Stimulated activated CD8-positive, alpha-beta memory T cell treated with anti-CD3 and anti-CD28 coated beads, Interleukin-15, amount 100 ng/mL, for 4 hours (primary cell): ENCODE results near the gene HSPE1.
"Not testable (repeated sequence)": the region's sequence is repeated elsewhere in the genome, so short reads cannot be mapped to it uniquely, and the experiment has no call there.

ENCODE experiments used
- DNase-seq, 2 donors: peaks; one replicate each; pipeline ENCODE4 v3.0.0-alpha.2; 2020; ENCODE audit warnings: low read depth in 2 of 2

HSPE1 gene

DNA sequence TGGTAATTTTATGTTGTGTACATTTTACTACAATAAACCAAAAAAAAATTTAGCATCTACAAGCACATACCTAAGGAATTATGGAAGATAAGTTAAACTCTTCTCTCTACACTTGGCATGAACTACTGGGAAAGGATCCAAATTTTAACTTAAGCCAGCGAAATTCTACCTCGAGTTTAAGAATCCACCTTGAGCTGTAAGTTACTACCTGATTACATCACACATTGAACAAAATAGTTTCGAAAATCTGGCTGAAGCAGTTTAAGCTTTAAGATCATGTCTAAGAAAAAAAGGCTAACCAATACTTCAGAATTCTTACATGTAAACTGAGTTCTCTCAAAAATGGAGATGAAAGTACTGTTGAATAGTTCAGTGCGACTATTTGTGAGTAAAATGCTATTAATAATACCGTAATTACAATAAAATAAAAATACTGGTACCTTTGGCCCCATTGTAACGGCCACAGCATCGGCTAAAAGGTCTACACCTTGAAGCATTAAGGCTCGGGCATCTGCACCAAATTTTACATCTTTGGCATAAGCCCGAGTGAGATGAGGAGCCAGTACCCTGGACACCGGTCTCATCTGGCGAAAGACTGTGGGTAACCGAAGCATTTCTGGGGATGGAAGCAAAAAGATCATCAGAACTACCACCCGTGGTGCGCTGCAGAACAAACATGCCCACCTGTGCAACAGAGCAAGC lies 1.8 kb upstream of the HSPE1 start:
- DNase-seq: no peak

DNA sequence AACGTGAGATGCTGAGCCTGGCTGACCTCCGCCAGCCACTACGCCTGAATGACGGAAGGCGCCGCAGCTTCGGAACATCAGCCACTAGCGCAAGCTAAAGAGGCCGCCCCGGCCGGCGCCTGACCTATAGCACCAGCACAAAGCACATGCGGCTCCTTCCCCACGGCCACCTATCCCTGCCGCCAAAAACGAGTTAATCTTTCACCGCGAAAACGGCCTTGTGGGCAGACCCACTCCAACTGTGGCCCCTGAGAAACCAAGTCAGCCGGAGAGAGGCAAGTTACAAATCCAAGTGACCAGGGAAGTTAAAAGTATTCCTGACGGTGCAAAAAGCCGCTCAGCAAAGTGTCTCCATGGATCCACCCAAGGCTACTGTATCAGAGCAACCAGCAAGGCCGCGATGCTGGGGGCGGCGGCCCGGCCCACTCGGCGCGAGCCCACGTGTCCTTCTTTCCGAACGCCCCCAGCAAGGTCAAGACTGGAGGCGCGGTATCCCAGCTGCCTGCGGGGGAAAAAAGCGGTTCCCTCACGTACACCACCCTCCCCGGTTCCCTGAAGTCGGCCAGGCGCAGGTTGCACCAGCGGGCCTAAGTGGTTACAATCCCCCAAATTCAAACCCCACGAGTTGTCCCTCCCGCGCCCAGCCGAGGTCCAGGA lies 1.1 kb upstream of the HSPE1 start:
- DNase-seq: peak; percentile 34 to 41

DNA sequence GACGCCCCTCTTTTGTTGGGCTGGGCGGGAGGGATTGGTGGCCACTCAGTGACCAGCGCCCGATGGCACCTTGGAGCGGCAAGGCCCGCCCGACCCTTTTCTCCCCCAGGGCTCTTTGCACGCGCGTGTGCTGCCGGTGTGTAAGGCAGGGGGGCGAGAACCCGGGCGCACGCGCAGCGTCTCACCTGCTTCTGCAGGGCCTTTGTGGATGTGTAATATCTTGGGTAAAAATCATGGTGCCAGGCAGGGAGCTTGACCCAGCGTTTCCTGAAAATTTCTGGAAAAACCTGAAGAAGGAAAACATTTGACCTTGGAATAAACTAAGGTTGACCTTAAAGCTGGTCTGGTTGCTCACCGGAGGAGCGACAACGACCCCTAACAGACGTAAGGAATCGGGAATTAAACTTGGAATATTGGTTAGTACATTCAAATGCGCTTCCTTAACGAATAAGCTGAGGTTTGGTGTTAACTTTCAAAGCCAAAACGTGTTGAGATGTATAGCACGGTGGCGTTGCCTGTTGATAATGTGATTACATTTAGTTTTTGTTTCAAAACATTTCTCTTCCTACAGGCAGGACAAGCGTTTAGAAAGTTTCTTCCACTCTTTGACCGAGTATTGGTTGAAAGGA lies 438 bp downstream of the HSPE1 start:
- no peak for DNase-seq

DNA sequence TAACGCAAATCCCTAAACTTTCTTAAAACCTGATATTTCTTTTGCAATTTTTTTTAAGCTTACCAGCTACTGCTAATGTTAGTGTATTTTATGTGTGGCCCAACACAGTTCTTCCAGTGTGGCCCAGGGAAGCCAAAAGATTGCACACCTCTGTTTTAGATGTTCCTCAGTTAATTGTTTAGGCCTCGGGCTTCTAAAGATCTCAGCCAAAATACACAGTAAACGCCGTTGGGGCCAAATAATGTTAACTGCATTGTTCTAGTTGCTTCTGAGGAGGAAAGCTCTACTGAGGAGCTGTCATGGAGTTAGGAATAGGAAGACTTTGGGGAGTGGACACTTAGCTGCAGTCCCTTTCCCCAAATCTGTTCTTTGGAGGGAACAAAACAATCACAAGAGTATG lies 2.0 kb downstream of the HSPE1 start:
- DNase-seq: no peak

DNA sequence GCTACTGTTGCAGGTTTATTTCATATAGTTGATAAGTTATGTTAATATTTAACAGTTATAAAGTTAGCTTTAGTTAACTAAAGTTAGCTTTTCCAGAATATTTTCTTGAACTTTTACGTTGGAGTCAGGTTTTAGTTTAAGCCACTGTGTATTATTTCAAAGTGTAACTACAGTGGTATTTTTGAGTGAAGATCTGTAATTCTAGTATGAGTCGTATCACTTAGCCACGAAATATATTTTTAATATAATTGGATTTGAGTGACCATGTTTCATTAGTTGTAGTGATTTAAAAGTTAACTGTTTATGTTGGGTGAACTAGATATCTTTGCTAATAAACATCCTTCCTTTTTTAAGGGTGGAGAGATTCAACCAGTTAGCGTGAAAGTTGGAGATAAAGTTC lies 2.5 kb downstream of the HSPE1 start:
- DNase-seq: no peak

DNA sequence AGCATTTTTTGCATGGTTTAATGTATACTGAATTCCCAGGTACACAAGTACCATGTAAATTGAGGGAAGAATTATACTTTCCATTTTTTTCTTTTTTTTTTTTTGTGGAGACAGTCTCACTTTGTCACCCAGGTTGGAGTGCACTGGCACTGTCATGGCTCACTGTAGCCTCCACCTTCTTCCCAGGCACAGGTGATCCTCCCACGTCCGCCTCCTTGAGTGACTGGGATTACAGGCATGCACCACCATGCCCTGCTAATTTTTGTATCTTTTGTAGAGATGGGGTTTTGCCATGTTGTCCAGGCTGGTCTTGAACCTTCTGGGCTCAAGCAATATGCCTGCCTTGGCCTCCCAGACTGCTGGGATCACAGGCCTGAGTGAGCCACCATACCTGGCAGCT lies 3.8 kb downstream of the HSPE1 start:
- DNase-seq: no peak

DNA sequence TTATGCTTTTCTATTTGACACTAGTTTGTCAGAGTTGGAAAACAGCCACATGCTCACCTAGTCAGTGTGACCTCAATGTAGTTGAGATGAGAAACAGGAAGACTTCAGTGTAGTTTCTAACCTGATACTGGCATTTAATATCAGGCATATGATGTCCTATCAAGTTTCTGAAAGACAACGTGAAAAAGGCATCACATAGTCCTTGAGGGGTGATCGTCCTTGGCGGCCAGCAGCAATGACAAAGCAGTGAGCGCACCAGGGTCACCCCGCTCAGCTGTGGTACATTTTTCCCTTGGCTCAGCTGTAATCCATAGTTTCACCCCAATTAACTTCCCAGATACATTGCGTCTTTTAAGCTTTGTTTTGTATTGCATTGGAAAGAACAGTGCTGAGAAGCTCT lies 4.3 kb downstream of the HSPE1 start:
- no peak for DNase-seq

DNA sequence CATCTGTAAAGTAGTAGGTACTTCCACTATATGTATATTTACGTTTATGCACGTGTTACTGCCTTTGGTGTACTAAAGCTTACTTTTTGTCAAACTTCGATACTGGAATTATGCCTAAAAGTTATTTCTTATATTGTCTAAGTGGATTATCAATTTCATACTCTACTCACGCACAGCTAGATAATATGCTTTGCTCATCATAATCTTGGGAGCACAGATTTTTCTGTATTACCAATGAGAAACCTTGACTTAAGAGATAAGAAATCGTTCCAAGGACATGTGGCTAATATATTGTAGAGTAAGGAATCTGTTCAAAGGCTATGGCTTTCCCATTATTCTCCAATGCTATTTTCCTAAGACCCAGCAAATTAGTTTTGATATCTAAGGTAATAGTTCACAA lies 6.5 kb downstream of the HSPE1 start:
- no peak for DNase-seq

DNA sequence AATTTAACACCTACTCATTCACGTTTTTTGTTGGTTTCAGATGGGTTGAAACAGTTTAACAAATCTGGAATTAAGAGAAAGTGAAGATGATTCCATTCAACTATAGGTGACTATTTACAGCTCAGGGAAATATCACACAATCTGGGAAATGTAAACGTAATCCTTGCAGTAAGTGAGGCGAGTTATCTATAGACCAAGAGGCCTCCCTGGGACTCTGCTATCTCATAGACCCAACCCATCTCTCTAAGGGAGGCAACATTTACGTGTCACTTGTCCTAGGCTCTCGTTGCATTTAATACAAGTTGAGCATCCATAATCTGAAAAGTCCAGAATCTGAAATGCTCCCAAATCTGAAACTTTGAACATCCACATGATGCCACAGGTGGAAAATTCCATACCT lies 13.7 kb downstream of the HSPE1 start:
- DNase-seq: no peak

DNA sequence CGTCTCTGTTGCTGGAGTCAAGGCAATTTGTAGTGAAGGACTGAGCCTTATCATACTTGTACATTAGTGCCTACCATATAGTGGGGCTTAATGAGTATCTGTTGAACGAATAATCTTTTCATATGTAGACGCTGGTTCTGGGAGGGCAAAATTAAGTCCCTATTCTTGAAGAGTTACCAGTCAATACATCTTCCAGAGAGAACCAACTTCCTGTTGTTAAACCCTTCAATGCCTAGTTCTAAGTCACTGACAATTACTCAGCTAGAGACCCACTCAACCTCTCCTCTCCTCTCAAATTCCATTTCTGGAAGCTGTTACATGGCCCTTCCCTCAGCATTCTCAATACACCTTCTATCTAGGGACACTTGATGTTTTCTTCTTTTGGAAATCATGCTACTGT lies 14.6 kb downstream of the HSPE1 start:
- no peak for DNase-seq

DNA sequence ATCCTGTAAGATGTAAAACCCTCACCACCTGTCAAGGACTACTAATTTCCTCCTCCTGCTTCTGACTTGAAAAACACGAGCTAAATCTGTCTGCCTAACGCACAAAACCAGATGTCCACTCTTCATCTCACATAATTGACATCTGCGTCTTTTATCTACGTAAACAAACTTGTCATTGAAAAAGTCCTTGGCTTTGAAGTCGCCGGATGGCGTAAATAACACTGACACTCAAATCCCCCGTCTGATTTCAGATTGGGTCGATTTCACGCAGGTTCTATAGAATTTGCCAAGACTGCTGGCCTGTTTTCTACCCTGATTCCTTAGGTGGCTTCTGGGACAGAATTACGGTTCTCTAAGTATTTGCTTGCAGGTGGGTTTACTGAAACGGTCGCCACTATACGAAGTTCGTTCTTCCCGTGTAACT lies 15.1 kb downstream of the HSPE1 start:
- no peak for DNase-seq

DNA sequence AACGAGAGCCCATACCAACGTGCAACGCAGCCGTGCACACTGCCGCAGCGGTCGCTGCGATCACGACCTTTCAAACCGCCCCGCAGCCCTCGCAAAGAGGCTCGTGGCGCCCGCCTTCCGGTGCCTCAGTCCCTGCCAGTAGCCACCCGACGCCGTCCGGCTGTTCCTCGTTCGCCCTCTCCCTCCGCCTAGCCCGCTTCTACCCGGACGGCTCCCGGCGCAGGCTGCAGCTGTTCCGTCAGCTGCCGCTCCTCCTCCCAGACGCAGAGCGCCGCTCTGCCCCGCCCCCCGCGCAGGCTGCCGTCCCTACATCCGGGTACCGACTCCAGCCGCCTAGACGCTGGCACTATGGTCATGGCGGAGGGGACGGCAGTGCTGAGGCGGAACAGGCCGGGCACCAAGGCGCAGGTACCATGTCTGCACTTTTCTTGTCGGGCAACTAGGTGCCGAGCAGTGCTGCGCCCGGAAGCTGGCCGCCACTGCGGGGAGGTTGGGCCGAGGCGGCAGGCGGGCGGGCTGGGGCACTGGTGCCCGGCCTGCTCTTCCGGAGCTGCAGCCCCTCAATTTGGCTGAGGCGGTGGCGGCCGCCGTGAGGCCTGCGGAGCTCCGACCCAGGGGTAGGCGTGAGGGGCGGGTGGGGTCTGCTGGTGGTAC lies 15.7 kb downstream of the HSPE1 start, which contains the start of gene MOB4:
MOB4 (plus strand) TSS at position 328 of the 654 bp plus-strand sequence; CDS start at position 349, 21 bp downstream.
- DNase-seq: peak; percentile 80 to 86

DNA sequence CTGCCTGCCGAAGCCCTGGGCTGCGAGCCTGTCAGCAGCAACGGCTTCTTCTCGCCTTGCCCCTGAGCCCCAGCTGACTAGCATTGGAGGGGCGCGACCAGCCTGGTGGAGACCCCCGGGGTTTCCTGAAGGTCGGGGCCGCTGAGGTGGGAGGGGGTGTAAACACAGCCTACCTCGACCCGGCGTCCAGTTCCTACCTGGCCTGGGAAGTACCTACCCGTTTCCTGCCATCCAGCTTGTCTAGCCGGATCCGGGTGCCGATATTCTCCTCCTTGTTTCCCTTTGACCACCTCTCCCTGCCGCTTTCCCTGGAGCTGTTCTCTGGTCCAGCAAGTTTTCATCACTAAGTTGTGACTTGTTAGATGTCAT lies 16.2 kb downstream of the HSPE1 start:
- DNase-seq: peak in 1 of 2 donors; percentile 4

DNA sequence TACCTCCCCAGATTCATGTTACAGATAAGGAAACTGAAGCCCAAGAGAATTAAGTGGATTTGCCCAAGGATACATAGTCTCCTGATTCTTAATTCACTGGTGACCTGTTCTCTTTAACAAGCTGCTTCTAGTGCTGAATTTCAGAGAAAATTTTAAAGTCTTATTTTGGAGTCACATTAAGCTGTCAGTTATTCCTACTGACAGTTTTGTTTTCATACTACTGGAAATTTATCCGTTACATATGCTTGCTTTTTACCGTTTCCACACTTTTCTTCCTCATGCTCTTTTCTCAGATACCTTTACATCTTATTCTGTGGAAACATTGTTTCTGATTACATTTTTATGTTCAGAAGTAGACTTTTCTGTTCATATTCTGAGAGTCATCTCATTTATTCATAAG lies 17.0 kb downstream of the HSPE1 start:
- DNase-seq: no peak

DNA sequence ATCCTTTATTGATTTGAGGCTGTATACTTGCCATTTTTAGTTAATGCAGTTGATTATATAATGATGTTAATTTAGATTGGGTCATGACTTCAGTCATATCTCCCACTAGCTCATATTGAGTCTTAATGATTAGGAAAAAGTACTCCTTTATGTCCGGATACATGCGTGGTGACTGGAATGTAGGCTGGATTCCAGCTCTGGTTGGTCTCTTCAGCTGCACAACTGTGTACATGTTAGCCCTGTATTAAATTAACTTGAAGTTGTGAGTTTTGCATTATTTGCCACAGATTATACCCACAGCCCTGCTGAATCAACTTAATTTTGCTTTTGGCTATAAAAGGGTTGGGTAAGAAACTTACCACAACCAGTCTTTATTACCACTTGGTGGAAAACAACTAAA lies 38.2 kb downstream of the HSPE1 start:
- no peak for DNase-seq

DNA sequence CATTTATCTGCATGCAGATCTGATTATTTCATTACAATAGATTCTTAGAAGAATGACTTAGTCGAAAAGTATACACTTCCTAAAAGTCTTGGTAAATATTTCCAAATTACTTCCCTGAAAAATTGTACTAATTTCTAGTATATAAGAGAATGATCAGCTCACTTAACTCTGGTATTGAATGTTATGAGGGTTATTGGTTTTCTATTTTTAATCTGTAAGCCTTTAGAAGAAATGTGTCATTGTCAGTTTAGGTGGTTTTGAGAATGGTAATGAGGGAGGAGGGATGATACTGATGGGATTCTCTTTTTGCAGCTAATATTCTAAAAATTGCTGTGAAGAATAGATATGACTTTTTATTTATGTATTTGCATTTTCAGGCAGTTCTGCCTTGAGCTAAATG lies 39.6 kb downstream of the HSPE1 start:
- no peak for DNase-seq

DNA sequence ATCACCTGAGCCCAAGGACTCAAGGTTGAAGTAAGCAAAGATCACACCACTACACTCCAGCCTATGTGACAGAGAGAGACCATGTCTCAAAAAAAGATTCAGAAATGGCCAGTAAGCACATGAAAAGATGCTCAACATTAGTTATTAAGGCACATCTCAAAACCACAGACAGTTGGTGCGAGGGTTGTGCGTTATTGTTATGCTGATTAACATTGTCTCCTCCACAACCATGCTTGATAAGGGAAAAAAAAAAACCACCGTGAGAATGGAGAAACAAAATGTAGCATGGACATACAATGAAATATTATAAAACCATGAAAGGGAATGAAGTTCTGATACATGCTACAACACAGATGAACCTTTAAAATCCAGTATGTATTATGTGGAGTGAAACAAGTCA lies 43.0 kb downstream of the HSPE1 start:
- no peak for DNase-seq

DNA sequence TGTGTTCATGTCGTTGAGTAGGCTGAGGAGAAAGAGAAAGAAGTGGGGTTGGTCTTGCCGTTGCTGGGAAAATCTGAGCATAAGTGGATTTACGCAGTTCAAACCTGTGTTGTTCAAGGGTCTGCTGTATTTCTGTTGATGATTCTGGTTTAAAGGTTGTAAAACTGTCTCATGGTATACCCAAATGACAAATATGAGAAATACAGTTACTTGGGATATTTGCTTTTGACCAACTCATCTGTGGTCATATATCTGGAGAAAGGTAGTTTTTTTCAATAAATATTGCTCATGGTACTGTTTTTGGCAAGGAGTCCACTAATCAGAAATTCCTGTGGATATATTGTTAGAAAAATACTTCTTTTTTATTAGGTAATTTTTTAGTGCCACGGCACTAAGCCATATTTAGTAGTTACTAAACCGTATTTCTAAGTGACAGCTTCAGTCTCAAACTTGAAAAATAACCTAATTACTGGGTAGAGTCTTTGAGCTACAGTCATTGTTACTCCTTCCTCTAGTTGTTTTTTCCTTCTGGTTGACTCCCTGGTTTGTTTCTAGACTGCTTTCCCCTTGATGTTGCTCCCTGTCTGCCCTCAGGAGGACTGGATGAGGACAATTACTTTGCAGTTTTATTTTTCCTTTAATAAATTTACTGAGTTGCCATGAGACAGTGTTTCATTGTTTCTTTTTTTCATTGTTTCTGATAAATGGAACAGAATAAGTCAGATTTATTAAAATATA lies 47.2 kb downstream of the HSPE1 start:
- no peak for DNase-seq

DNA sequence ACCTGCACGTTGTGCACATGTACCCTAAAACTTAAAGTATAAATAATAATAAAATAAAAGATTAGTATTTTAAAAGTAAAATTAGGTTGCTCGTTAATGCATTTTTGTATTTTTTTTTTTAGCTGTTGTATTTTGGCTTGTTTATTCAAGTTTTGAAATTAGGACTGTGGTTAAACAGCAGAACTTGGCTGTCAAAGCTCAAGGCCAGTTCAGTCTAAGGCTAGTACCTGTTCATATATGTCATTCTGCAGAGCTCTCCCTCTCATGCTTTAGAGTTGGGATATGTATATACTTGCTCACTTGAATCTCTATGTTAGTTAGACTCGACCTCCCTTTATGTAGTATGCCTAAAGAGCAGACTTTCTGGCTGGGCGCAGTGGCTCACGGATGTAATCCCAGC lies 48.4 kb downstream of the HSPE1 start:
- DNase-seq: no peak

DNA sequence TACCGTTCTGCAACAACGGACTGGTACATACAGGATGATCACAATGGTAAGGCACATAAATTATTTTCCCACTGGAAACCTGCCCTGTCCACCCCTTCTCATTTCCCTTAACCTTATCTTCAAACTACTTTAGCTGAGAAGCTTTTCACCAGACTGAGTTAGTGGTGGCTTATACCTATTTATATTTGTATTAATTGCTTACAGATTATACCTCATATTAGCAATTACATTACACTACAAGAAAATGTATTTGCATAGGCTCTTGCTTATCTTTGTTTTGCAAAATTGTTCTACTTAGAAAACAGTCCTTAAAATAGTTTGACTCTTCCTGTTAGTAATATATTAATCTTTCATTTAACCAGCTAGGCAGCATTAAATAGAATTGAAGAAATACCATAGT lies 51.1 kb downstream of the HSPE1 start:
- DNase-seq: not testable (repeated sequence)
